H1 (cell line): ENCODE data around the gene CDK5RAP2. TPM values are rescaled to one million over a fixed set of nuclear protein-coding genes. Genes with fewer than 3 reads are reported as not detected.

Source experiments
- CTCF ChIA-PET: fragments of 300-600 bp; sonication (Branson Sonifier 250); formaldehyde crosslinking; loops from one replicate; lab custom pipeline; 2021; ENCODE audit not compliant: partially characterized antibody; lab: Charles Lee
- POLR2A ChIA-PET: fragments of 300-600 bp; sonication (Branson Sonifier 250); formaldehyde crosslinking; loops from one replicate; lab custom pipeline; 2021; ENCODE audit warnings: inconsistent platforms; ENCODE audit not compliant: partially characterized antibody; lab: Charles Lee
- DNase-seq, 2 experiments: peaks; one replicate each; pipeline versions ENCODE4 v3.0.0 to v3.0.0-alpha.2; 2010 to 2022; ENCODE audit warnings: low spot score in 2 of 2, low read depth in 1 of 2, mixed read lengths in 1 of 2
- FAIRE-seq: peaks from 2 replicates; lab custom pipeline; 2011; peaks lifted over from hg19 to GRCh38; lab: Jason Lieb, UNC
- H2AFZ ChIP-seq: 2 replicates; pipeline ENCODE4 v1.8.1; 2012; ENCODE audit warnings: low read length, inconsistent platforms
- H2AK5ac ChIP-seq: 2 replicates; pipeline ENCODE4 v1.6.1; 2013; ENCODE audit warnings: low read depth, low read length
- H2BK120ac ChIP-seq: replicated peaks from 2 replicates; pipeline ENCODE3; 2013; ENCODE audit warnings: low read depth, low read length, inconsistent platforms
- H2BK12ac ChIP-seq: 2 replicates; pipeline ENCODE4 v1.6.1; 2013; ENCODE audit warnings: low read depth, low read length
- H2BK15ac ChIP-seq: 2 replicates; pipeline ENCODE4 v1.6.1; 2013; ENCODE audit warnings: low read length
- H2BK20ac ChIP-seq: 2 replicates; pipeline ENCODE4 v1.6.1; 2013; ENCODE audit warnings: low read length
- H2BK5ac ChIP-seq: 2 replicates; pipeline ENCODE4 v1.6.1; 2013; ENCODE audit warnings: low read depth, low read length
- H3K14ac ChIP-seq: 2 replicates; pipeline ENCODE4 v1.6.1; 2013; ENCODE audit warnings: inconsistent platforms; ENCODE audit not compliant: insufficient read length
- H3K18ac ChIP-seq: 2 replicates; pipeline ENCODE4 v1.6.1; 2013; ENCODE audit warnings: low read length; ENCODE audit errors: extremely low read depth
- H3K23ac ChIP-seq: 2 replicates; pipeline ENCODE4 v1.6.1; 2013; ENCODE audit warnings: inconsistent platforms; ENCODE audit not compliant: insufficient read length
- H3K23me2 ChIP-seq: 2 replicates; pipeline ENCODE4 v1.6.1; 2013; ENCODE audit warnings: low read depth, low read length
- H3K27ac ChIP-seq: 2 replicates; pipeline ENCODE4 v1.6.1; 2011; ENCODE audit warnings: low read depth, low read length, inconsistent platforms
- H3K27me3 ChIP-seq, 4 experiments: replicated peaks in 1 of 4; 1 replicate in 1 of 4; 2 replicates in 3 of 4; pipeline versions ENCODE4 v1.6.1 to v1.8.1; 2011 to 2013; ENCODE audit warnings: low read length in 3 of 4, mild to moderate bottlenecking in 3 of 4, inconsistent platforms in 2 of 4, mixed read lengths in 2 of 4, moderate library complexity in 1 of 4; ENCODE audit not compliant: control insufficient read depth in 3 of 4, insufficient read depth in 3 of 4; ENCODE audit errors: extremely low read depth in 1 of 4
- H3K36me3 ChIP-seq, 4 experiments: 2 replicates each; pipeline versions ENCODE4 v1.6.1 to v1.8.1; 2011 to 2013; ENCODE audit warnings: mild to moderate bottlenecking in 4 of 4, low read length in 3 of 4, moderate library complexity in 2 of 4, control low read depth in 1 of 4, inconsistent platforms in 1 of 4; ENCODE audit not compliant: insufficient read depth in 4 of 4, control insufficient read depth in 2 of 4
- H3K4ac ChIP-seq: replicated peaks from 2 replicates; pipeline ENCODE3; 2013; ENCODE audit warnings: low read length, low read depth, mixed read lengths, inconsistent platforms; ENCODE audit not compliant: insufficient read length
- H3K4me1 ChIP-seq, 4 experiments: replicated peaks in 1 of 4; 1 replicate in 1 of 4; 2 replicates in 3 of 4; pipeline versions ENCODE4 v1.6.1 to v1.8.1; 2011 to 2013; ENCODE audit warnings: low read length in 3 of 4, inconsistent platforms in 2 of 4, mixed read lengths in 1 of 4; ENCODE audit not compliant: insufficient read depth in 4 of 4, control insufficient read depth in 3 of 4
- H3K4me2 ChIP-seq, 2 experiments: 2 replicates each; pipeline versions ENCODE4 v1.6.1 to v1.8.1; 2011 to 2013; ENCODE audit warnings: low read depth in 2 of 2, low read length in 2 of 2, control low read depth in 1 of 2, inconsistent platforms in 1 of 2, mild to moderate bottlenecking in 1 of 2; ENCODE audit not compliant: insufficient read depth in 1 of 2
- H3K4me3 ChIP-seq, 4 experiments: fragments of 200-600, 300-600 bp in 1 of 4; sonication (generic), shearing (Covaris generic), sonication (Bioruptor Twin) in 1 of 4; 2 replicates each; pipeline versions ENCODE4 v1.5.1 to v1.8.1; 2011 to 2016; ENCODE audit warnings: low read length in 4 of 4, low read depth in 3 of 4, control low read depth in 2 of 4, inconsistent platforms in 2 of 4, mild to moderate bottlenecking in 2 of 4, mixed read lengths in 1 of 4, moderate library complexity in 1 of 4; ENCODE audit not compliant: insufficient read depth in 2 of 4; ENCODE audit errors: extremely low read depth in 1 of 4
- H3K56ac ChIP-seq: replicated peaks from 2 replicates; pipeline ENCODE3; 2013; ENCODE audit warnings: low read depth, mild to moderate bottlenecking, mixed read lengths, low read length, inconsistent platforms; ENCODE audit not compliant: insufficient read length
- H3K79me1 ChIP-seq: 2 replicates; pipeline ENCODE4 v1.6.1; 2013; ENCODE audit warnings: low read depth, low read length, control low read depth
- H3K79me2 ChIP-seq, 2 experiments: 2 replicates each; pipeline versions ENCODE4 v1.6.1 to v1.8.1; 2012 to 2013; ENCODE audit warnings: low read length in 2 of 2, mild to moderate bottlenecking in 2 of 2, inconsistent platforms in 1 of 2; ENCODE audit not compliant: insufficient read depth in 2 of 2, control insufficient read depth in 1 of 2
- H3K9ac ChIP-seq, 4 experiments: replicated peaks in 1 of 4; 1 replicate in 1 of 4; 2 replicates in 3 of 4; pipeline versions ENCODE4 v1.6.1 to v1.8.1; 2011 to 2013; ENCODE audit warnings: low read depth in 3 of 4, low read length in 3 of 4, control low read depth in 2 of 4, mild to moderate bottlenecking in 2 of 4, moderate library complexity in 2 of 4, inconsistent platforms in 1 of 4; ENCODE audit errors: extremely low read depth in 1 of 4
- H3K9me3 ChIP-seq, 2 experiments: 2 replicates each; pipeline versions ENCODE4 v1.6.1 to v1.8.1; 2012 to 2013; ENCODE audit warnings: mild to moderate bottlenecking in 2 of 2, moderate library complexity in 2 of 2, control low read depth in 1 of 2, inconsistent platforms in 1 of 2, low read depth in 1 of 2, low read length in 1 of 2, mixed read lengths in 1 of 2; ENCODE audit not compliant: insufficient read depth in 2 of 2
- H4K20me1 ChIP-seq, 2 experiments: replicated peaks in 1 of 2; 2 replicates each; pipeline versions ENCODE3 to v1.8.1; 2011 to 2013; ENCODE audit warnings: inconsistent platforms in 2 of 2, low read length in 2 of 2, mild to moderate bottlenecking in 1 of 2; ENCODE audit not compliant: insufficient read depth in 2 of 2, control insufficient read depth in 1 of 2
- H4K5ac ChIP-seq: 2 replicates; pipeline ENCODE4 v1.6.1; 2013; ENCODE audit warnings: low read length, low read depth, mixed read lengths, inconsistent platforms; ENCODE audit not compliant: insufficient read length
- H4K8ac ChIP-seq: 2 replicates; pipeline ENCODE4 v1.8.0; 2013; ENCODE audit warnings: mild to moderate bottlenecking, moderate library complexity, low read length, inconsistent platforms; ENCODE audit not compliant: insufficient read depth; ENCODE audit errors: extremely low read depth
- H4K91ac ChIP-seq: replicated peaks from 2 replicates; pipeline ENCODE3; 2013; ENCODE audit warnings: low read length, mixed read lengths, inconsistent platforms; ENCODE audit not compliant: insufficient read length
- EP300 ChIP-seq, 2 experiments: IDR thresholded peaks; 1 replicate in 1 of 2; 2 replicates in 1 of 2; pipeline ENCODE4 v1.6.1; 2011 to 2012; ENCODE audit warnings: low read depth in 2 of 2, low read length in 2 of 2, mild to moderate bottlenecking in 2 of 2, borderline replicate concordance in 1 of 2, inconsistent platforms in 1 of 2, moderate library complexity in 1 of 2
- JUND ChIP-seq: IDR thresholded peaks from 2 replicates; pipeline ENCODE4 v1.6.1; 2011; ENCODE audit warnings: mild to moderate bottlenecking, improper control_type of control experiment, low read length
- SP1 ChIP-seq: IDR thresholded peaks from 2 replicates; pipeline ENCODE4 v1.6.1; 2011; ENCODE audit warnings: low read depth, low read length
- TBP ChIP-seq: IDR thresholded peaks from 2 replicates; pipeline ENCODE4 v1.6.1; 2011; ENCODE audit warnings: low read depth, low read length, improper control_type of control experiment
- WGBS, 2 experiments: shearing (Covaris generic) in 1 of 2; methylation state at CpG; one replicate each; pipeline versions ENCODE4 v1.1.6 to v1.1.7; 2013 to 2015; ENCODE audit warnings: low lambda C conversion rate in 2 of 2, mixed read lengths in 2 of 2, inconsistent platforms in 1 of 2, low coverage in 1 of 2, missing lambda C conversion rate in 1 of 2; ENCODE audit not compliant: insufficient replicate concordance in 2 of 2, insufficient coverage in 1 of 2, insufficient read length in 1 of 2; ENCODE audit errors: extremely low coverage in 1 of 2, missing lambda C conversion rate in 1 of 2; 5-methylcytosine and 5-hydroxymethylcytosine counted together
- polyA plus RNA-seq, 7 experiments: library from polyadenylated mRNA; depleted of rRNA in 3 of 7; stranded (reverse) in 5 of 7; unstranded in 2 of 7; fragments of >200 nt in 5 of 7; fragments of 200-250 nt in 2 of 7; gene quantifications; 1 replicate in 5 of 7; 2 replicates in 1 of 7; 4 replicates in 1 of 7; pipeline versions ENCODE4 v1.2.1 to v1.2.3, GENCODE V29; 2011 to 2013; ENCODE audit warnings: missing spikeins in 2 of 7, mixed read lengths in 2 of 7
- total RNA-seq: library from RNA; stranded (reverse); fragmentation: NEBNext Ultra II Directional; extraction: Animal tissue kit (Norgen Biotek cat#: 25700); gene quantifications from 2 replicates; pipeline ENCODE4 v1.2.1, GENCODE V29; 2021
- TF ChIP-seq, protein P1 (sequence below): IDR thresholded peaks from 2 replicates; pipeline ENCODE4 v1.6.1; 2012; ENCODE audit warnings: inconsistent platforms

The CDK5RAP2 gene
- total and polyA plus RNA-seq, 2 of the 8 experiments (the other 6 are each of a cell fraction or from before 2014, with no cell fraction given) = 19.8 to 49.4 TPM

DNA sequence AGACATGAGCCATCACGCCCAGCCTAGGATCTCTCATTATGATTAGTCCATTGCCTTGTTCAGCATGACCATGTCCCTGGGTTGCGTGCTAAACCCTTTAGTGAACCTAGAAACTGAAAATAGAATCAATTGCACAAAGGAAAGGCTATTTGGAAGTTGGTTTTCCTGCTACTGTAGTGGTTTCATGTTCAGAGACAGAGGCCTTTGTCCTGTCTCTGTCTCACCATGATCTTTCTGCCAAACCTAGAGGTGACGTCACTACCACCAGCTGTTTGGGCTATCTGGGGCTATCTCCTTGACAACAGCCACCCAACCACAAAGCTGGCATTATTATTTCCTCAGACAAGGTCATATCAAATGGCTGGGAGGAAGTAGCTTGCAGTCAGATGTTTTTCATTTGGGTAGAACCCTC, 4.0 kb upstream of the CDK5RAP2 start:
- WGBS, 2 experiments = 82% methylated on average over 3 of the region's 3 CpGs; no CpG with 5 or more reads in 1 of the 2 experiments
- Histone ChIP-seq H3K9me3 (no peaks in the 10 kb centered on the region), H3K4ac (no peak overlapping the region), H4K5ac (no peak overlapping the region), H3K27me3 (no peaks in the 10 kb centered on the region; a peak in 1 of 7 replicates), H2AFZ (no peak overlapping the region), H2BK15ac (peak overlapping the region; percentile 6; the same call in 1 of the 2 replicates), H2BK5ac (no peak overlapping the region), H3K14ac (no peak overlapping the region), H4K8ac (no peak overlapping the region), H2AK5ac (no peak overlapping the region), H2BK12ac (no peak overlapping the region), H3K4me2 (no peak overlapping the region), H3K79me1 (peaks cover 3% of the 10 kb centered on the region; the same call in 1 of the 2 replicates), H3K27ac (no peak overlapping the region), H2BK120ac (no peak overlapping the region), H3K9ac (no peak overlapping the region; a peak in 1 of 7 replicates), H3K79me2 (peaks cover 6 to 7% of the 10 kb centered on the region in 2 experiments), H3K56ac (no peak overlapping the region), H3K4me3 (no peak overlapping the region), H2BK20ac (no peak overlapping the region), H3K36me3 (no peaks in the 10 kb centered on the region), H3K23me2 (0 out of 2 replicates have a peak, but pooled peaks cover 3% of the 10 kb centered on the region), H3K23ac (no peak overlapping the region), H3K4me1 (peaks cover 0 to 3% (median 3%) of the 10 kb centered on the region in 4 experiments; a peak in 3 of 7 replicates), H3K18ac (no peak overlapping the region)
- CTCF ChIA-PET = no interaction called here
- FAIRE-seq (no peak), DNase-seq (no peak)
- POLR2A ChIA-PET = no interaction called here
- peak; percentile 43; the same call in 1 of the 2 replicates for TF ChIP-seq JUND
- TF ChIP-seq SP1 = no peak
- TF ChIP-seq EP300 (IDR thresholded peaks at IDR 0.05; ENCODE audit: borderline replicate concordance in 1 of 2, low read depth in 2 of 2, low read length in 2 of 2) = no peak
- no peak for TF ChIP-seq TBP
- TF ChIP-seq, protein P1, sequence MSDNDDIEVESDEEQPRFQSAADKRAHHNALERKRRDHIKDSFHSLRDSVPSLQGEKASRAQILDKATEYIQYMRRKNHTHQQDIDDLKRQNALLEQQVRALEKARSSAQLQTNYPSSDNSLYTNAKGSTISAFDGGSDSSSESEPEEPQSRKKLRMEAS = no peak
- TF ChIP-seq, all 59 proteins: peak for 1
- no peak overlapping the region for H4K91ac ChIP-seq
- peaks cover 0 to 2% of the 10 kb centered on the region in 2 experiments for H4K20me1 ChIP-seq
